Breast epithelium (tissue), 3 donors: ENCODE measurements around the gene P2RX6.

ENCODE experiments used
- CTCF ChIP-seq, 3 donors: fragments of 450-650 bp; IDR thresholded peaks; one replicate each; pipeline ENCODE4 v1.5.1; 2016 to 2017; ENCODE audit warnings: antibody characterized with exemption in 3 of 3, mild to moderate bottlenecking in 3 of 3, moderate library complexity in 3 of 3
- POLR2A ChIP-seq: fragments of 450-650 bp; IDR thresholded peaks from one replicate; pipeline ENCODE4 v1.6.1; 2016; ENCODE audit warnings: antibody characterized with exemption, mild to moderate bottlenecking, moderate library complexity
- POLR2AphosphoS5 ChIP-seq, 3 donors: sonication (generic); formaldehyde crosslinking; IDR thresholded peaks; one replicate each; pipeline ENCODE4 v1.6.1; 2017; ENCODE audit warnings: antibody characterized with exemption in 3 of 3

DNA sequence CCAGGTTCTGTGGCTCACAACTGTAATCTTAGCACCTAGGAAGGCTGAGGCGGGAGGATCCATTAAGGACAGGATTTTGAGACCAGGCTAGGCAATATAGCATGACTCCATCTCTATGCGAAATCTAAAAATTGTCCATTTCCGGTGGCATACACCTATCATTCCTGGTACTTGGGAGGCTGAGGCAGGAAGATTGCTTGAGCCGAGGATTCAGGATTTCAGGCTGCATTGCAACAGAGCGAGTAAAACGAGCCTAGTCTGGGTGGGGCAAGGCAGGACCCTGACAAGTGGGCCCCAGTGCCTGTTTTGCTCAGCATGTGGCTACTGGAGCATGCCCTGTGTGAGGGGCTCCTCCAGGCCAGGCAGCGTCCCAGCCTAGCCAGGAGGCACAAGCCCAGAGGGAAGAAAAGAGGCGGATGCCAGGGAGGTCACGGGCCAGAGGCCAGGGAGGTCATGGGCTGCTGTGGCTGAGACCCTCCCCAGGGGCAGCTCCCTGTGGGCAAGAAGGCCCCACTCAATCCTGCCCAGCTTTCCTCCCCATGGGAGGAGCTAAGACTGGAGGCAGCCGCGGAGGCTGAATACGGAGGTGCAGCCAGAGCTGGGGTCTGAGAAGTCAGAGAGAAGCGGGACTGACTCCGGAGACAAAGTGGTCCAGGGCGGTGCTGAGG, 39.2 kb downstream of the P2RX6 start:
- TF ChIP-seq CTCF (IDR thresholded peaks at IDR 0.05) (no peak), POLR2AphosphoS5 (IDR thresholded peaks at IDR 0.05) (no peak), POLR2A (no peak)
